Stimulated activated CD8-positive, alpha-beta memory T cell treated with anti-CD3 and anti-CD28 coated beads, Interleukin-12 subunit alpha, Interleukin-12 subunit beta, amount 100 ng/mL, for 24 hours (primary cell): ENCODE results near the gene GGN.
"Not testable (repeated sequence)": the region's sequence is repeated elsewhere in the genome, so short reads cannot be mapped to it uniquely, and the experiment has no call there.

Experiments
- DNase-seq: peaks from one replicate; pipeline ENCODE4 v3.0.0-alpha.2; 2020; ENCODE audit errors: extremely low read depth

Gene GGN

GRCh38 chr19:38362076-38362945, 25.5 kb downstream of the GGN start:
- DNase-seq = peak; percentile 52

- peak; percentile 46 for DNase-seq
These were observed 26.2 kb downstream of the GGN start for GRCh38 chr19:38361633-38362075.

- no peak for DNase-seq
These were observed 26.8 kb downstream of the GGN start for GRCh38 chr19:38360839-38361631.

GRCh38 chr19:38360351-38360750, 27.5 kb downstream of the GGN start:
- no peak for DNase-seq

- no peak for DNase-seq
These were observed 28.4 kb downstream of the GGN start for GRCh38 chr19:38359242-38360021.

GRCh38 chr19:38358071-38358470, 29.8 kb downstream of the GGN start:
- DNase-seq = no peak

- DNase-seq = no peak
These were observed 31.8 kb downstream of the GGN start for GRCh38 chr19:38355728-38356725.

- no peak for DNase-seq
These were observed 35.2 kb downstream of the GGN start for GRCh38 chr19:38352611-38353010.

GRCh38 chr19:38351865-38352395, 35.9 kb downstream of the GGN start:
- no peak for DNase-seq

GRCh38 chr19:38350883-38351282, 37.0 kb downstream of the GGN start:
- DNase-seq = no peak

GRCh38 chr19:38346837-38347236, 41.0 kb downstream of the GGN start:
- no peak for DNase-seq

GRCh38 chr19:38340927-38341326, 46.9 kb downstream of the GGN start:
- no peak for DNase-seq

- not testable (repeated sequence) for DNase-seq
These were observed 48.8 kb downstream of the GGN start for GRCh38 chr19:38339011-38339410.

- DNase-seq = no peak
These were observed 50.5 kb downstream of the GGN start for GRCh38 chr19:38337360-38337653.

- peak; percentile 84 for DNase-seq
These were observed 51.0 kb downstream of the GGN start for GRCh38 chr19:38336638-38337359.

- DNase-seq = peak; percentile 91
These were observed 51.7 kb downstream of the GGN start for GRCh38 chr19:38335949-38336637.
